HepG2 (cell line): ENCODE results near the gene TMOD3. TPM values are rescaled to one million over a fixed set of nuclear protein-coding genes. Genes with fewer than 3 reads are reported as not detected.

Source experiments
- AGO1 ChIP-seq: fragments of 200-400 bp; formaldehyde crosslinking; IDR thresholded peaks from 2 replicates; pipeline ENCODE4 v1.6.1; 2017; ENCODE audit warnings: mild to moderate bottlenecking, low read depth, low read length, moderate library complexity; ENCODE audit not compliant: poor library complexity, severe bottlenecking
- ATF4 ChIP-seq, 2 experiments: fragments of 450-650 bp in 1 of 2; sonication (generic) in 1 of 2; formaldehyde crosslinking; IDR thresholded peaks; 2 replicates each; pipeline versions ENCODE4 v1.5.0 to v1.8.0; 2020 to 2022; ENCODE audit warnings: mild to moderate bottlenecking in 1 of 2, missing genetic modification reagents in 1 of 2
- CBX5 ChIP-seq: sonication (generic); formaldehyde crosslinking; IDR thresholded peaks from 2 replicates; pipeline ENCODE4 v1.4.0; 2020; ENCODE audit warnings: missing genetic modification reagents, borderline replicate concordance
- CENPBD1 ChIP-seq: sonication (generic); formaldehyde crosslinking; IDR thresholded peaks from 2 replicates; pipeline ENCODE4 v1.8.0; 2022; ENCODE audit warnings: missing genetic modification reagents, low read depth, mild to moderate bottlenecking, borderline replicate concordance
- FLYWCH1 ChIP-seq: sonication (generic); formaldehyde crosslinking; IDR thresholded peaks from 2 replicates; pipeline ENCODE4 v1.8.1; 2023; ENCODE audit warnings: mild to moderate bottlenecking, missing genetic modification reagents
- NPAS2 ChIP-seq: sonication (generic); formaldehyde crosslinking; IDR thresholded peaks from 2 replicates; pipeline ENCODE4 v1.8.0; 2022; ENCODE audit warnings: mild to moderate bottlenecking, missing genetic modification reagents, borderline replicate concordance
- PBX3 ChIP-seq: sonication (generic); formaldehyde crosslinking; IDR thresholded peaks from 2 replicates; pipeline ENCODE4 v1.8.1; 2023; ENCODE audit warnings: missing genetic modification reagents, inconsistent platforms, borderline replicate concordance
- PRPF4 ChIP-seq: fragments of 200-400 bp; formaldehyde crosslinking; IDR thresholded peaks from 2 replicates; pipeline ENCODE4 v1.6.1; 2016; ENCODE audit warnings: low read length, low read depth; ENCODE audit not compliant: poor library complexity, severe bottlenecking
- SNAPC5 ChIP-seq: sonication (generic); formaldehyde crosslinking; IDR thresholded peaks from 2 replicates; pipeline ENCODE4 v1.8.1; 2023; ENCODE audit warnings: mild to moderate bottlenecking, missing genetic modification reagents, borderline replicate concordance
- SOX13 ChIP-seq, 3 experiments: fragments of 450-650 bp in 1 of 3; sonication (generic) in 1 of 3; formaldehyde crosslinking in 1 of 3; IDR thresholded peaks in 2 of 3; conservative IDR thresholded peaks in 1 of 3; 2 replicates each; pipeline versions ENCODE4 v1.5.0 to v1.6.1; 2016 to 2020; ENCODE audit warnings: antibody characterized with exemption in 1 of 3, mild to moderate bottlenecking in 1 of 3, missing compliant biosample characterization in 1 of 3, missing genetic modification reagents in 1 of 3, moderate library complexity in 1 of 3
- THYN1 ChIP-seq: sonication (generic); formaldehyde crosslinking; IDR thresholded peaks from 2 replicates; pipeline ENCODE4 v1.8.1; 2023; ENCODE audit warnings: low read depth, mild to moderate bottlenecking, moderate library complexity, missing genetic modification reagents, borderline replicate concordance
- ZBTB7A ChIP-seq: sonication (generic); formaldehyde crosslinking; IDR thresholded peaks from 2 replicates; pipeline ENCODE4 v1.8.0; 2022; ENCODE audit warnings: mild to moderate bottlenecking, missing genetic modification reagents
- ZFP1 ChIP-seq: IDR thresholded peaks from 2 replicates; pipeline ENCODE4 v1.6.1; 2016
- ZFY ChIP-seq: sonication (generic); formaldehyde crosslinking; IDR thresholded peaks from 2 replicates; pipeline ENCODE4 v1.4.0; 2020; ENCODE audit warnings: missing genetic modification reagents
- ZNF180 ChIP-seq: sonication (generic); formaldehyde crosslinking; IDR thresholded peaks from 2 replicates; pipeline ENCODE4 v1.4.0; 2020; ENCODE audit warnings: low read depth, missing genetic modification reagents, borderline replicate concordance
- ZNF253 ChIP-seq: sonication (generic); formaldehyde crosslinking; IDR thresholded peaks from 2 replicates; pipeline ENCODE4 v1.8.0; 2022; ENCODE audit warnings: mild to moderate bottlenecking, missing genetic modification reagents, borderline replicate concordance
- ZNF44 ChIP-seq: sonication (generic); formaldehyde crosslinking; IDR thresholded peaks from 2 replicates; pipeline ENCODE4 v1.5.1; 2020; ENCODE audit warnings: mild to moderate bottlenecking, missing genetic modification reagents
- ZNF841 ChIP-seq: sonication (generic); formaldehyde crosslinking; IDR thresholded peaks from 2 replicates; pipeline ENCODE4 v1.8.1; 2023; ENCODE audit warnings: missing genetic modification reagents, borderline replicate concordance
- ZNF879 ChIP-seq: sonication (generic); formaldehyde crosslinking; IDR thresholded peaks from 2 replicates; pipeline ENCODE4 v1.8.1; 2023; ENCODE audit warnings: missing genetic modification reagents
- ZSCAN31 ChIP-seq: sonication (generic); formaldehyde crosslinking; IDR thresholded peaks from 2 replicates; pipeline ENCODE4 v1.5.0; 2020; ENCODE audit warnings: low read depth, mild to moderate bottlenecking, missing genetic modification reagents
- polyA plus RNA-seq, 8 experiments: library from polyadenylated mRNA; depleted of rRNA in 3 of 8; stranded (reverse) in 7 of 8; unstranded in 1 of 8; fragments of >200 nt; fragmentation: Illumina TruSeq in 4 of 8; extraction: Trizol in 4 of 8; gene quantifications; 2 replicates each; pipeline versions ENCODE4 v1.2.1 to v1.2.3, GENCODE V29; 2011 to 2016; ENCODE audit warnings: low read depth in 4 of 8, missing spikeins in 1 of 8, mixed read lengths in 1 of 8; ENCODE audit not compliant: insufficient read depth in 1 of 8
- total RNA-seq, 5 experiments: library from RNA; depleted of rRNA; stranded (reverse); fragments of >200 nt; fragmentation: Illumina TruSeq; extraction: Trizol; gene quantifications; 2 replicates each; pipeline ENCODE4 v1.2.3, GENCODE V29; 2016; ENCODE audit warnings: low read depth in 1 of 5
- TF ChIP-seq, protein P1 (sequence below): sonication (generic); formaldehyde crosslinking; IDR thresholded peaks from 2 replicates; pipeline ENCODE4 v1.5.1; 2020; ENCODE audit warnings: missing genetic modification reagents, mild to moderate bottlenecking, borderline replicate concordance

TMOD3 gene
- total and polyA plus RNA-seq, 2 of the 13 experiments (the other 11 are each of a cell fraction or from before 2014, with no cell fraction given) = 5.1 to 23.2 TPM

DNA sequence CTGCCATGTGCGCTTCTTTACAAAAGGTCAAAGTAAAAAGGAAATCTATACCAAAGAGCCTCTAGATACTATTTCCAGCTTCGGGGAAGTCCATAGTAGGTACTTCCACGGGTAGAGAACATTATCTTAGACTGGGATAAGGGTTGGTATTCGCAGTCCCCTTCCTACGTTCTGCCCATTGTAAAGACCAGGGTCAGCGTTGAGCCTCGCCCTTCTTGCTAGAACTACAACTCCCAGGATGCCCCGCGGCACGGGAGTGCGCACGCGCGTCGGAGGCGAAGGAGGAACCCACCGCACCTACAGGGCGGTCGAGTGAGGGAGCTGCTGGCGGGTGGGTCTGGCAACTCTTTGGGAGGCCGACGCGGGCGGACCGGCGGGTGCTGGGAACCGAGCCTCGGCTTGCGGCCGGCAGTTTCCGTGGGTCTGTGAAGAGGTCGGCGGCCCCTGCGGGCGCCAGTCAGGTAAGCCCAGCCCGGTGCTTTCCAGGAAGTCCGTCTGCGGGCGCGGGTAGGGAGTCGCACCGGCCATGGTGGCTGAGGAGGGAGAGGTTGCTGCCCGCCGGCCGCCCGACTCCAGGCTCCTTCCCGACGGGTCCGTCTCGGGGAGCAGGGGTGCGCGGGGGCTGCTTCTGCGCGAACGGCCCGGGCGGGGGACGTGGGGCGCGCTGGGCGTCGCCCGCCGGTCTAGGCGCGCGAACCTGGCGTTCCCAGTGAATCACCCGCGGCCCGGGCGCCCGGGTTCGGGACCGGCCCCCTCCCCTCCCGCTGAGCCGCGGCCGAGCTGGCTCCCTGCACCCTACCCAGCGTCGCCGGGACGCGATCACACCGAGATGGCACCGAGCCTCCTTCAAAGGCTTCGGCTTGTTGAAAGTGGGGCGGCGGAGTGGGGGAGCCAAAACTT lies at the start of gene TMOD3 (continued):
- TF ChIP-seq ATF4 (CRISPR knock-in tag; IDR thresholded peaks at IDR 0.05) = peak in 1 of 2 experiments; percentile 21; a peak in 1 of 4 replicates
- TF ChIP-seq NPAS2 (CRISPR knock-in tag) = no peak
- no peak for TF ChIP-seq SOX13 (IDR thresholded peaks at IDR 0.05)
- no peak; a peak in 1 of 4 replicates for TF ChIP-seq SOX13 (CRISPR knock-in tag; conservative IDR thresholded peaks at IDR 0.05 in 1 of 2, IDR thresholded peaks at IDR 0.05 in 1 of 2)
- TF ChIP-seq FLYWCH1 (CRISPR knock-in tag) = no peak
- TF ChIP-seq PBX3 (CRISPR knock-in tag) = no peak
- TF ChIP-seq ZNF841 = no peak
- TF ChIP-seq ZFP1 (CRISPR knock-in tag) = no peak
- peak; percentile 18; the same call in 1 of the 2 replicates for TF ChIP-seq CBX5 (CRISPR knock-in tag)
- no peak for TF ChIP-seq CENPBD1
- TF ChIP-seq, protein P1, sequence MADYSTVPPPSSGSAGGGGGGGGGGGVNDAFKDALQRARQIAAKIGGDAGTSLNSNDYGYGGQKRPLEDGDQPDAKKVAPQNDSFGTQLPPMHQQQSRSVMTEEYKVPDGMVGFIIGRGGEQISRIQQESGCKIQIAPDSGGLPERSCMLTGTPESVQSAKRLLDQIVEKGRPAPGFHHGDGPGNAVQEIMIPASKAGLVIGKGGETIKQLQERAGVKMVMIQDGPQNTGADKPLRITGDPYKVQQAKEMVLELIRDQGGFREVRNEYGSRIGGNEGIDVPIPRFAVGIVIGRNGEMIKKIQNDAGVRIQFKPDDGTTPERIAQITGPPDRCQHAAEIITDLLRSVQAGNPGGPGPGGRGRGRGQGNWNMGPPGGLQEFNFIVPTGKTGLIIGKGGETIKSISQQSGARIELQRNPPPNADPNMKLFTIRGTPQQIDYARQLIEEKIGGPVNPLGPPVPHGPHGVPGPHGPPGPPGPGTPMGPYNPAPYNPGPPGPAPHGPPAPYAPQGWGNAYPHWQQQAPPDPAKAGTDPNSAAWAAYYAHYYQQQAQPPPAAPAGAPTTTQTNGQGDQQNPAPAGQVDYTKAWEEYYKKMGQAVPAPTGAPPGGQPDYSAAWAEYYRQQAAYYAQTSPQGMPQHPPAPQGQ = no peak
- peak; percentile 60; the same call in 1 of the 2 replicates for TF ChIP-seq ZSCAN31 (CRISPR knock-in tag)
- no peak for TF ChIP-seq THYN1
- TF ChIP-seq AGO1 = peak; percentile 70
- TF ChIP-seq ZNF253 (CRISPR knock-in tag) = no peak
- no peak for TF ChIP-seq ZNF180 (CRISPR knock-in tag)
- peak; percentile 84 for TF ChIP-seq ZFY (CRISPR knock-in tag)
- no peak for TF ChIP-seq ZNF44 (CRISPR knock-in tag)
- TF ChIP-seq PRPF4 = no peak
- no peak for TF ChIP-seq ZBTB7A (CRISPR knock-in tag)
- no peak for TF ChIP-seq SNAPC5
- no peak for TF ChIP-seq ZNF879
